AG04450 (cell line): ENCODE measurements around the gene ITPR1. TPM values are rescaled to one million over a fixed set of nuclear protein-coding genes. Genes with fewer than 3 reads are reported as not detected.

ENCODE experiments used
- CTCF ChIA-PET: fragments of 300-600, 350-600 bp; formaldehyde crosslinking; extraction: SDS; loops from one replicate; lab custom pipeline; 2022; ENCODE audit warnings: antibody characterized with exemption, inconsistent platforms; lab: Charles Lee
- POLR2A ChIA-PET: fragments of 350-600 bp; formaldehyde crosslinking; extraction: SDS; loops from one replicate; lab custom pipeline; 2021; ENCODE audit warnings: antibody characterized with exemption, inconsistent platforms; lab: Yijun Ruan, JAX
- DNase-seq: peaks from one replicate; pipeline ENCODE4 v3.0.0-alpha.2; 2011; ENCODE audit warnings: low read depth, low spot score
- H3K27ac ChIP-seq: one replicate; pipeline ENCODE4 v1.5.1; 2012; ENCODE audit warnings: low read depth, low read length, control low read depth
- H3K27me3 ChIP-seq: one replicate; pipeline ENCODE4 v1.6.0; 2012; ENCODE audit warnings: low read length; ENCODE audit not compliant: control insufficient read depth, insufficient read depth
- H3K4me3 ChIP-seq: 2 replicates; pipeline ENCODE4 v1.5.1; 2011; ENCODE audit warnings: mild to moderate bottlenecking, low read depth, low read length, control low read depth
- H3K9me3 ChIP-seq: 2 replicates; pipeline ENCODE4 v1.5.1; 2012; ENCODE audit warnings: low read length; ENCODE audit not compliant: control insufficient read depth, insufficient read depth
- polyA plus RNA-seq: library from polyadenylated mRNA; depleted of rRNA; stranded (reverse); fragments of >200 nt; gene quantifications from 2 replicates; pipeline ENCODE4 v1.2.3, GENCODE V29; 2011; rRNA removed
- TF ChIP-seq, protein P1 (sequence below): IDR thresholded peaks from 2 replicates; pipeline ENCODE4 v1.5.1; 2011; ENCODE audit warnings: low read depth, low read length, control low read depth, inconsistent platforms

The ITPR1 gene
- polyA plus RNA-seq, 1 experiment: 7.4 TPM

DNA sequence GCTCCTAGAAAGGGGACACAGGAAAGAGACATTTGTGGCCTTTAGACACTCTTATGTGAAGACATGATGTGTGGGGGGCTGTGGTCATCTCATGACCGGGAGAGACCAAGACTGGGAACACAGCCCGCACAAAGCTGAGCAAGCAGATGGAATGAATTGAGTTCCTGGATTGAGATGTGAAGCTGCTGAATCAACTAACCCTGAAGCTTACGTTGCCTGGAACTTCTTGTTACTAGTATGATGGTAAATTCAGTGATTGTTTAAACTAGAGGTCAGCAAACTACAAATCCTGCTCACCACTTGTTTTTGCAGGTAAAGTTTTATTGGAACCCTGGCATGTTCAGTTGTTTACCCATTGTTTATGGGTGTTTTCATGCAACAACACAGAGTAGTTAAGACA is 402.7 kb downstream of the ITPR1 start:
- no peaks in the 10 kb centered on the region for H3K9me3 ChIP-seq
- no peak for DNase-seq
- H3K27me3 ChIP-seq: no peaks in the 10 kb centered on the region
- TF ChIP-seq, protein P1, sequence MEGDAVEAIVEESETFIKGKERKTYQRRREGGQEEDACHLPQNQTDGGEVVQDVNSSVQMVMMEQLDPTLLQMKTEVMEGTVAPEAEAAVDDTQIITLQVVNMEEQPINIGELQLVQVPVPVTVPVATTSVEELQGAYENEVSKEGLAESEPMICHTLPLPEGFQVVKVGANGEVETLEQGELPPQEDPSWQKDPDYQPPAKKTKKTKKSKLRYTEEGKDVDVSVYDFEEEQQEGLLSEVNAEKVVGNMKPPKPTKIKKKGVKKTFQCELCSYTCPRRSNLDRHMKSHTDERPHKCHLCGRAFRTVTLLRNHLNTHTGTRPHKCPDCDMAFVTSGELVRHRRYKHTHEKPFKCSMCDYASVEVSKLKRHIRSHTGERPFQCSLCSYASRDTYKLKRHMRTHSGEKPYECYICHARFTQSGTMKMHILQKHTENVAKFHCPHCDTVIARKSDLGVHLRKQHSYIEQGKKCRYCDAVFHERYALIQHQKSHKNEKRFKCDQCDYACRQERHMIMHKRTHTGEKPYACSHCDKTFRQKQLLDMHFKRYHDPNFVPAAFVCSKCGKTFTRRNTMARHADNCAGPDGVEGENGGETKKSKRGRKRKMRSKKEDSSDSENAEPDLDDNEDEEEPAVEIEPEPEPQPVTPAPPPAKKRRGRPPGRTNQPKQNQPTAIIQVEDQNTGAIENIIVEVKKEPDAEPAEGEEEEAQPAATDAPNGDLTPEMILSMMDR: no peak
- CTCF ChIA-PET: interaction anchor here (1.0 kb wide), 1 partner anchor 184 kb away, joined by 3 read pairs; no protein-coding TSS in a partner anchor
- POLR2A ChIA-PET: no interaction called here
- no peak overlapping the region for H3K27ac ChIP-seq
- no peak overlapping the region for H3K4me3 ChIP-seq

Other genes starting within 250 kb of the ITPR1 start
- 15.5 and 16.8 TPM in 2 replicates for gene SETMAR, start 190.0 kb upstream of the ITPR1 start, polyA plus RNA-seq
- gene SUMF1, start 26.1 kb upstream of the ITPR1 start, polyA plus RNA-seq: 46.5 and 51.4 TPM in 2 replicates